ENCODE measurements around the gene NR1D2.
"Not testable (repeated sequence)": the region's sequence is repeated elsewhere in the genome, so short reads cannot be mapped to it uniquely, and the experiment has no call there.

NR1D2 gene

GRCh38 chr3:24005669-24006068 lies 60.6 kb downstream of the NR1D2 start:
- no peak for DNase-seq

GRCh38 chr3:24010834-24011233 lies 65.7 kb downstream of the NR1D2 start:
- not testable (repeated sequence) for DNase-seq

DNA sequence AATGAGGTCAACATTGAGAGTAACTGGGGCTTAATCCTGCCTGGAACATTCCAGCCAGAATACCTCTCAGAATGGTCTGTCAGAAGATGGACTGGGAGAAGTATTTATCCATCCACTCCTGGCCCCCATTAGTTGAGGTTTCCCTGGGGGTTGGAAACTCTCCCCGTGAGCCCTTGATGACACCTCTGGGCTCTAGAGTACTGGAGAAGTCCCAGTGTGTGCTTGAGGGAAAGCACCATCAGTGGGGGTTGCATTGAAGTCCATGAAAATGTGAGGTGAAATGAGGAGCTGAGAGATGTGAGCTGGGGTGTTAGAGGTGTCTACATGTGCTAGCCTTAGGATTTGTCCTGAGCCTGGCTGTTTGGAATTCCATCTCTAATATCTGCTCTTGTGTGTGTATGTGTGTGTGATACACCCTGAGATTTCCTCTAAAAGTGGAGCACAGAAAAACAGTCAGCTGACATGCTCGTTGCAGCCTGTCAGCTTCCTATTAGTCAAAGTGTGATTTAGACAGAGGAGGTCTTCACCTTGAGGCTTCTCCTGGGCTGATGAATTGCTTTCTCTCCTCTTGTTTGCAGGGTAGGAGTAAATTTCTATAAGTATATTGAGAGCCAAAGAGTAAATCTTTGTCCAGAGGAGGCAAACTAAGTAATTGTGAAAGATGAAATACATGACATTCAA lies 67.6 kb downstream of the NR1D2 start:
- no peak for DNase-seq

DNA sequence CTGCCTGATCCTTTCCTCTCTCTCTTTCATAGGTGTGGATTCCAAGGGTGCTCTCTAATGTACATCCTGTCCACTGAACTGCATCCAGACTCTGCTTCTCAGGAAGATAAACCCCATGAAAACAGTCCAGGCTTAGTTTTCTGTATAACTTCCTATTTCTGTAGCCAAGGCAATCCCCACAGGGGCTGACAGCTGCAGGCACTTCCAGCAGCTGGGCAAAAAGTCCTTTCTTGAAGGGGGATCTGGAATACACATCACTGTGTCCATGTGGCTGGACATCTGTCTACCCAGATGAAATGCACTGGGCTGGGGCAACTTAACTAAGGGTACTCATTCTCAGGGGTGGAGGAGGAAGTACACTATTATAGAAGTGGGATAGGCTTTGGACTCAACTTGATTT lies 72.2 kb downstream of the NR1D2 start:
- no peak for DNase-seq

DNA sequence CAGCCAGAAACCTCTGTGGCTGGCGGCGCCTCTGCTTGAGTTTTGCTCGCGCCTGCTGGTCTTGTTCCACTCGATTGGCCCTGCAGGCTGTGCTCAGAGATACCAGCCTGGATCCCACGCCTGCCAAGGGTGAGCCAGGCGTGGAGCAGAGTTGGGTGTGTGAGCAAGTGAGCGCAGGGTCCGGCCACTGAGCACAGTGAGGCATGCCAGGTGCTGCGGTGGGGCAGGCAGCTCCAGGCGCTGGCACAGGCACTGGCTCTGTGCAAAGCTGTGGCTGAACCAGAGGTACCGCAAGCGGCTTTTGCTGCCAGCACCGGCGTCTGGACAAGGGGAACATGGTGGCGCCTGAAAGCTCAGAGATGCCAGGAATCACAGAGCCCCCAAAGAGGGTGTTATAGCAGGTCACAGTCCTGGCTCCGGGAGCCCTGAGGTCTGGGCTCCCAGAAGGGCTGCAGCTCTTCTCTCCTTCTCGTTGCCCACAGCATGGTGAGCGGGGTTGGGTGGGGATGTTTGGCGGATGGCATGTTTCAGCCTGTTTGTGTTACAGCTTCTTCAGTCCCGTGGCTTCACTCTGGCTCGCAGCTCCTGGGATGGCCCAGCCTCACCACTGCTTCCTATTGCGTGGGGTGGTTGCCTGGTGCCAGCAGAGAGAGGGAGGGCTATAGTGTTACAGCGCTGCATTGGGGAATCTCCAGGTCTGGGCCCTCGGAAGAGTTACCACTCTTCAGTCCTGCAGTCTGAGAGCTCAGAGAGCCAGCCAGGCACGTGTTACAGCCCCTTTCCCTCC lies 73.9 kb downstream of the NR1D2 start:
- no peak for DNase-seq

DNA sequence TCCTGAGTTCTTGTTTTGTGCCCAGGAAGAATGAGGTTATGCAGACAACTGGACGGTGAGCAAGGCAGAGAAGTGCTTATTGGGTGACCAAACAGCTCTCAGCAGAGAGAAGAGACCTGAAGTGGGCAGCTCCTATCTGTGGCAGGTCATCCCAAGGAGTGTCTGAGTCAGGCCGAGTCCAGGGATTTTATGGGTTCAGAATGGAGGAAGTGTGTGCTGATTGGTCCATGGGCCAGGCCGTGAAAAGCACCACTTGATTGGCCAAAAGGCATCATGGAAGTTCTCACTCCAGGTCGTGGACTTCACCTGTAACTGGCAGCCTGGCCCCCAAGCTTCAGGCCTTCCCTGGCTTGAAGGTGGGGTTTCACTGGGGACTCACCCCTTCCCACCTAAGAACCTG lies 74.5 kb downstream of the NR1D2 start:
- no peak for DNase-seq

GRCh38 chr3:24020036-24020691 lies 75.1 kb downstream of the NR1D2 start:
- DNase-seq = no peak

DNA sequence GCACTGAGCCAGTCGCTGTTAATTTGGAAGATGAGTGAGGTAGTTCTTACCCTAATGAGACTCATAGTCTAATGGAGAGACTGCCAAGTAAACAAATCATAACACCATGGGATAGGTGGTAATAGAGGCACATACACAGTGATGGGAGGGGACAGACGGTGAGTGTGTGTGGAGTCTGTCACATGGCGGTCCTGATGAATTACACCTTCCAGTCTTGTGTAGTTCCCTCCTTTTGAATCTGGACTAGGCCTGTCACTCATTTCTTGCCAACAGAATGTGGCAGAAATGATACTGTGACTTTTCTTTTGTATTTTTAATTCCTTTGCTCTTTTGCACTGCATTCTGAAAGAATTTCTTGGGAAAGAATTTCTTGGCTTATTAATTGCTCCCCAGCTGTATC lies 78.1 kb downstream of the NR1D2 start:
- no peak for DNase-seq

DNA sequence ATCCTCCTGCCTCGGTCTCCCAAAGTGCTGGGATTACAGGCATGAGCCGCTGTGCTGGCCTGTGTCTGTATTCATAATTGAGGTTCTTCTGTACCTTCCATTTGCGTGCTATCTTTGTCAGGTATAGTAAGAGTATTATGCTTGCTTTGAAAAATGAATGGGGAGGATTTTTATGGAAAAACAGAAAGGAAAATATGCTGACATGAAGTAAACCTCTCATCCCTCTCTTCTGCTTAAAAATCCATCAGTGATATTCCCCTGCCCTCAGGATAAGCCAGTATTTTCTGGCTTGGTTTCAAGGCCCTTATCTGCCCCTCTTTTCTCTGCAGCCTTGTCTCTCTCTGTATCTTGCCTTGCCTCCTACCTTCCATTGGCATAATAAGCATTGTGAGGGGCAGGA lies 80.7 kb downstream of the NR1D2 start:
- DNase-seq = no peak

DNA sequence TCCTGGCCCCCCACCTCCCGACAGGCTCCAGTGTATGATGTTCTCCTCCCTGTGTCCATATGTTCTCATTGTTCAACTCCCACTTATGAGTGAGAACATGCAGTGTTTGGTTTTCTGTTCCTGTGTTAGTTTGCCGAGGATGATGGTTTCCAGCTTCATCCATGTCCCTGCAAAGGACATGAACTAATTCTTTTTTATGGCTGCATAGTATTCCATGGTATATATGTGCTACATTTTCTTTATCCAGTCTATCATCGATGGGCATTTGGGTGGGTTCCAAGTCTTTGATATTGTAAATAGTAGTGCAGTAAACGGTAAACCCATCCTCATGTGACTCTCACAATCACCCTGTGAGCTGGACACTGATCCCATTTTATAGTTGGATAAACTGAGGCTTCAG lies 81.6 kb downstream of the NR1D2 start:
- DNase-seq = not testable (repeated sequence)

DNA sequence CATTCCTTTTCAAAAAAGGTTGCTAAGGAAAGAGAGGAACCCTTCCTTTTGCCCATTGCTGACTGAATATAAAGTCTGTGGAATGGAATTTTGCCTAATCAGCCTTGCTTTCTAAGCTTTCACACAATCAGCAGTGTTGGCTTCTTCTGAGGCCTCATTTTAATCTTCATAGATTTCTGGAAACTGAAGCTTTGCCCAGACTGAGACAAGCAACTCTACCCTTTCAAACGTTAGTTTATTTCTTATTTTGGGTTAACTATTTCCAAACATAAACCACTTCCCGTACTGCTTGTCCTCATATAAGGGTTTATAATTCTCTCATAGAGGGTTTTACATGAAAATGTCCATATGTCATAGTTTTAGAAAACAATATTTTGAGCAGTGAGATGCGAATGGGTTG lies 82.9 kb downstream of the NR1D2 start:
- DNase-seq = no peak
